ENCODE measurements around the gene EP400.
A peak's percentile ranks its signal among the peaks of the same experiment; 100 is the strongest.

Gene EP400

GRCh38 chr12:131949431-131950181 lies at the start of gene EP400:
Gene EP400, plus strand, starts transcription at chr12:131949942. Its CDS starts 10,678 bp downstream, at chr12:131960620.
- peak within 1 kb of the TSS; percentile 77 for H3K27ac ChIP-seq
- peak; percentile 94 for DNase-seq (ENCODE audit: low spot score)
- CTCF ChIA-PET: interaction anchor here (0.5 to 2.0 kb wide), 4 partner anchors 51 to 101 kb away, joined by 3 to 10 read pairs (median 3); no protein-coding TSS in a partner anchor
- POLR2A ChIA-PET (ENCODE audit: low non-redundant PET): no interaction called here
- peak; percentile 70 for TF ChIP-seq CTCF (conservative IDR thresholded peaks at IDR 0.05; ENCODE audit: low read depth)

- TF ChIP-seq CTCF (conservative IDR thresholded peaks at IDR 0.05; ENCODE audit: low read depth): no peak
- ChIA-PET POLR2A (ENCODE audit: low non-redundant PET) (no interaction called here), CTCF (no interaction called here)
- peak overlapping the region; percentile 96 for H3K27ac ChIP-seq
- no peak for DNase-seq (ENCODE audit: low spot score)
These were observed 49.3 kb upstream of the EP400 start for GRCh38 chr12:131900397-131900796.

GRCh38 chr12:131901431-131902331 lies 48.1 kb upstream of the EP400 start:
- DNase-seq (ENCODE audit: low spot score): peak; percentile 46
- ChIA-PET POLR2A (ENCODE audit: low non-redundant PET) (interaction anchor here (0.7 kb wide), 1 partner anchor 10 kb away, joined by 5 read pairs; no protein-coding TSS in a partner anchor), CTCF (interaction anchor here (1.3 kb wide), 1 partner anchor 65 kb away, joined by 6 read pairs; no protein-coding TSS in a partner anchor)
- no peak for TF ChIP-seq CTCF (conservative IDR thresholded peaks at IDR 0.05; ENCODE audit: low read depth)
- peak overlapping the region; percentile 96 for H3K27ac ChIP-seq

GRCh38 chr12:131902332-131903241 lies 47.2 kb upstream of the EP400 start:
- H3K27ac ChIP-seq: peak overlapping the region; percentile 96
- ChIA-PET CTCF (interaction anchor here (1.3 kb wide), 1 partner anchor 66 kb away, joined by 6 read pairs; no protein-coding TSS in a partner anchor), POLR2A (ENCODE audit: low non-redundant PET) (no interaction called here)
- no peak for TF ChIP-seq CTCF (conservative IDR thresholded peaks at IDR 0.05; ENCODE audit: low read depth)
- no peak for DNase-seq (ENCODE audit: low spot score)

- ChIA-PET POLR2A (ENCODE audit: low non-redundant PET) (no interaction called here), CTCF (no interaction called here)
- no peak for DNase-seq (ENCODE audit: low spot score)
- H3K27ac ChIP-seq: peak overlapping the region; percentile 96
- TF ChIP-seq CTCF (conservative IDR thresholded peaks at IDR 0.05; ENCODE audit: low read depth): no peak
These were observed 46.2 kb upstream of the EP400 start for GRCh38 chr12:131903270-131904255.

All from RWPE1 (cell line).